OCI-LY1 (cell line): Measurements from ENCODE around the gene FBXO7.
A peak's percentile ranks its signal among the peaks of the same experiment; 100 is the strongest.

Source experiments
- H2AFZ ChIP-seq: fragments of 200-600 bp; sonication (generic), shearing (Covaris generic); 2 replicates; pipeline ENCODE4 v1.6.0; 2014; ENCODE audit warnings: antibody characterized with exemption, mild to moderate bottlenecking, low read length
- H3F3A ChIP-seq: fragments of 200-600 bp; sonication (generic), shearing (Covaris generic); 2 replicates; pipeline ENCODE4 v1.6.0; 2014; ENCODE audit warnings: mild to moderate bottlenecking, antibody characterized with exemption, low read length, moderate library complexity; ENCODE audit not compliant: insufficient read depth
- H3K27ac ChIP-seq: fragments of 200-600 bp; sonication (generic); 2 replicates; pipeline ENCODE4 v1.5.1; 2014; ENCODE audit warnings: low read length, mixed run types, mild to moderate bottlenecking, low read depth; ENCODE audit not compliant: poor library complexity, severe bottlenecking
- H3K27me3 ChIP-seq: fragments of 200-600 bp; sonication (generic); 2 replicates; pipeline ENCODE4 v1.6.0; 2014; ENCODE audit warnings: antibody characterized with exemption, mild to moderate bottlenecking, low read length, moderate library complexity; ENCODE audit not compliant: insufficient read depth
- H3K36me3 ChIP-seq: fragments of 200-600 bp; sonication (generic); 2 replicates; pipeline ENCODE4 v1.6.1; 2014; ENCODE audit warnings: mild to moderate bottlenecking, antibody characterized with exemption, low read length, moderate library complexity, mixed read lengths; ENCODE audit not compliant: insufficient read depth
- H3K4me1 ChIP-seq: fragments of 200-600 bp; sonication (generic); 2 replicates; pipeline ENCODE4 v1.5.1; 2014; ENCODE audit warnings: mild to moderate bottlenecking, low read length, moderate library complexity; ENCODE audit not compliant: insufficient read depth, severe bottlenecking
- H3K4me2 ChIP-seq: fragments of 200-600 bp; sonication (generic), shearing (Covaris generic); 2 replicates; pipeline ENCODE4 v1.6.1; 2014; ENCODE audit warnings: low read length
- H3K4me3 ChIP-seq: fragments of 200-600 bp; sonication (generic); 2 replicates; pipeline ENCODE4 v1.5.1; 2014; ENCODE audit warnings: low read length, low read depth, mild to moderate bottlenecking, mixed read lengths; ENCODE audit not compliant: poor library complexity, severe bottlenecking
- H3K79me2 ChIP-seq: fragments of 200-600 bp; shearing (Covaris generic); 2 replicates; pipeline ENCODE4 v1.6.1; 2016; ENCODE audit warnings: mixed run types, low read length, mixed read lengths; ENCODE audit not compliant: insufficient read depth
- H3K9ac ChIP-seq: fragments of 200-600 bp; sonication (generic), shearing (Covaris generic); 2 replicates; pipeline ENCODE4 v1.6.1; 2014; ENCODE audit warnings: mild to moderate bottlenecking, low read length, mixed read lengths
- H3K9me2 ChIP-seq: fragments of 200-600 bp; sonication (generic), shearing (Covaris generic); 2 replicates; pipeline ENCODE4 v1.6.1; 2014; ENCODE audit warnings: low read depth, mild to moderate bottlenecking, low read length, mixed read lengths
- H3K9me3 ChIP-seq: fragments of 200-600 bp; shearing (Covaris generic); 2 replicates; pipeline ENCODE4 v1.6.1; 2014; ENCODE audit warnings: low read length, mixed read lengths
- H4K20me1 ChIP-seq: fragments of 200-600 bp; sonication (generic), shearing (Covaris generic); 2 replicates; pipeline ENCODE4 v1.6.0; 2016; ENCODE audit warnings: mild to moderate bottlenecking, low read length; ENCODE audit not compliant: insufficient read depth
- EZH2 ChIP-seq: fragments of 200-600 bp; sonication (generic), shearing (Covaris generic); IDR thresholded peaks from 2 replicates; pipeline ENCODE4 v1.8.0; 2017; ENCODE audit warnings: borderline replicate concordance, mixed run types, mild to moderate bottlenecking, antibody characterized with exemption, low read length, moderate library complexity, mixed read lengths
- TF ChIP-seq, protein P1 (sequence below): fragments of 200-600 bp; sonication (generic), shearing (Covaris generic); IDR thresholded peaks from 2 replicates; pipeline ENCODE4 v1.5.1; 2017; ENCODE audit warnings: mild to moderate bottlenecking, antibody characterized with exemption, low read length, moderate library complexity, mixed read lengths

Gene FBXO7

DNA sequence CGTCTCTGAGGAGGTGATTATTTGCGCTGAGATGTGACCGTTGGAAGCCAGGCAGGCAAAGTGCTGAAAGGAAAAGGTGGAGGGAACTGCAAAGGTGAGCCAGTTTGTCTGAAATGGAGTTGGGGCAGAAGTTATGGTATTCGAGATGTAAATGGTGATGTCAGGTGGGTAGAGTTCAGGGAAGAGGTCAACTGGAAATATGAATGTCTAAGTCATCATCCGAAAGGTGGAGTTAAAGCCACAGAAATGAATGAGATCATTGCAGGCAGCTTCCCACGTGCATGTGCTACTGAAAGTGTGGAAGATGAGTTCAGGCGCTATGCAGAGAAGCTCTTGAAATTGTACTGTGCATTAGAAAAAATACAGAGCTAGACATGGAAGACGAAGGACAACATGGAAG is 8.1 kb upstream of the FBXO7 start:
- Histone ChIP-seq H3K36me3 (no peaks in the 10 kb centered on the region), H3K9me2 (no peaks in the 10 kb centered on the region), H3K79me2 (no peaks in the 10 kb centered on the region), H3K27ac (no peak overlapping the region), H2AFZ (no peak overlapping the region), H4K20me1 (no peaks in the 10 kb centered on the region), H3K9me3 (no peaks in the 10 kb centered on the region), H3K4me3 (no peak overlapping the region), H3F3A (no peaks in the 10 kb centered on the region), H3K4me1 (no peaks in the 10 kb centered on the region), H3K4me2 (no peak overlapping the region), H3K9ac (no peak overlapping the region), H3K27me3 (0 out of 2 replicates have a peak, but pooled peaks cover 3% of the 10 kb centered on the region)
- TF ChIP-seq, protein P1, sequence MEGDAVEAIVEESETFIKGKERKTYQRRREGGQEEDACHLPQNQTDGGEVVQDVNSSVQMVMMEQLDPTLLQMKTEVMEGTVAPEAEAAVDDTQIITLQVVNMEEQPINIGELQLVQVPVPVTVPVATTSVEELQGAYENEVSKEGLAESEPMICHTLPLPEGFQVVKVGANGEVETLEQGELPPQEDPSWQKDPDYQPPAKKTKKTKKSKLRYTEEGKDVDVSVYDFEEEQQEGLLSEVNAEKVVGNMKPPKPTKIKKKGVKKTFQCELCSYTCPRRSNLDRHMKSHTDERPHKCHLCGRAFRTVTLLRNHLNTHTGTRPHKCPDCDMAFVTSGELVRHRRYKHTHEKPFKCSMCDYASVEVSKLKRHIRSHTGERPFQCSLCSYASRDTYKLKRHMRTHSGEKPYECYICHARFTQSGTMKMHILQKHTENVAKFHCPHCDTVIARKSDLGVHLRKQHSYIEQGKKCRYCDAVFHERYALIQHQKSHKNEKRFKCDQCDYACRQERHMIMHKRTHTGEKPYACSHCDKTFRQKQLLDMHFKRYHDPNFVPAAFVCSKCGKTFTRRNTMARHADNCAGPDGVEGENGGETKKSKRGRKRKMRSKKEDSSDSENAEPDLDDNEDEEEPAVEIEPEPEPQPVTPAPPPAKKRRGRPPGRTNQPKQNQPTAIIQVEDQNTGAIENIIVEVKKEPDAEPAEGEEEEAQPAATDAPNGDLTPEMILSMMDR = no peak
- TF ChIP-seq EZH2 = no peak

DNA sequence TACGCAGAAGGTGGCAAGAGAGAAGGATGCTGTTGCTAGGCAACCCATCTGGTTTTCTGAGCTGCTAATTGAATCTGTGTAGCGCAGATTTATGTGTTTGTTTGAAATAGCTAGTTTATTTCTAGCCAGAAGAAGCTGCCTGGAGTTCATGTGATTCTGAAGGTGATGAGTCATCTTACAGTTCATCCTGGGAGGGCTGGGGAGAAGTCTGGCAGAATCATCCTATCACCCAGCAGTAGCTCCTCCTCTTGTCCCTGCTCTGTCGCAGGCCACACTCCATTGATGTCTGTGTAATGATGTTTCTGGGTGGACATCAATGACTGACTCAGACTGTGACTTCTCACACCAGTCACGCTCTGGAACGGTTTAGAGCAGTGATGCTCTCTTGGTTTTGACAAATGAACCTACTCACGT is 4.8 kb upstream of the FBXO7 start:
- Histone ChIP-seq H3K4me1 (peaks cover 10% of the 10 kb centered on the region), H3K79me2 (no peaks in the 10 kb centered on the region), H3K27ac (no peak overlapping the region), H3K9me3 (no peaks in the 10 kb centered on the region), H3K9ac (no peak overlapping the region), H3F3A (no peaks in the 10 kb centered on the region), H3K4me3 (no peak overlapping the region), H4K20me1 (no peaks in the 10 kb centered on the region), H3K27me3 (0 out of 2 replicates have a peak, but pooled peaks cover 3% of the 10 kb centered on the region), H3K9me2 (no peaks in the 10 kb centered on the region), H2AFZ (no peak overlapping the region), H3K36me3 (no peaks in the 10 kb centered on the region), H3K4me2 (no peak overlapping the region)
- no peak for TF ChIP-seq EZH2
- TF ChIP-seq, protein P1 = no peak

DNA sequence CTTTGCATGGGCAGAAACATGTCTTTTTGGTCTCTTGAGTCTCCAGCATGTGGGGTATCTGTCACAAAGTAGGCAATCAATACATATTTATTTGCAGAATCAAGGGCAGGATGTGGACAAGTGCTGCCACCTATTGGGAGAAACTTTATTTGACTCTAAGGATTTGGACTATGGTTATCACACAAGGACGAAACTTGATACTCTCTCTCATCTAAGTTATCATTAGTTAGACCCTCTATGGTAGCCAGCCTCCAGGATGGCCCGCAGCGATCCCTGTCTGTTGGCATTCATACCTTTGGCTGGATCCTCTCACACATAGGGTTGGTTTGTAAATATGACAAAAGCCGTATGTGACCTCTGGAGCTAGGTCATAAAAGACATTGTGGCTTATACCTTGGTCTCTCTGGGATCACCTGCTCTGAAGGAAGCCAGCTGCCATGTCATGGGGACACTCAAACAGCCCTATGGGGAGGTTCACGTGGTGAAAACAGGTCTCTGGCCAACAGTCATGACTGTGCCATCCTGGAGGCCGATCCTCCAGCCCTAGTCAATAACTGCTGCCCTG is 1.1 kb upstream of the FBXO7 start:
- Histone ChIP-seq H3K27ac (peak overlapping the region; percentile 15), H3K9ac (peak overlapping the region; percentile 88), H3K4me1 (peaks cover 24% of the 10 kb centered on the region), H3K36me3 (no peaks in the 10 kb centered on the region), H3F3A (no peaks in the 10 kb centered on the region), H3K79me2 (peaks cover 33% of the 10 kb centered on the region), H3K27me3 (no peaks in the 10 kb centered on the region), H3K9me3 (no peaks in the 10 kb centered on the region), H2AFZ (peak overlapping the region; percentile 89; the same call in 1 of the 2 replicates), H3K4me2 (peak overlapping the region; percentile 86), H3K4me3 (peak overlapping the region; percentile 92), H3K9me2 (no peaks in the 10 kb centered on the region), H4K20me1 (no peaks in the 10 kb centered on the region)
- TF ChIP-seq, protein P1 = peak; percentile 77
- no peak for TF ChIP-seq EZH2
